Measurements from ENCODE around the gene NOS2. TPM values are rescaled to one million over a fixed set of nuclear protein-coding genes. Genes with fewer than 3 reads are reported as not detected.

The NOS2 gene
- total and polyA plus RNA-seq, 9 donors: 0.11 to 1.9 (median 0.40) TPM

DNA sequence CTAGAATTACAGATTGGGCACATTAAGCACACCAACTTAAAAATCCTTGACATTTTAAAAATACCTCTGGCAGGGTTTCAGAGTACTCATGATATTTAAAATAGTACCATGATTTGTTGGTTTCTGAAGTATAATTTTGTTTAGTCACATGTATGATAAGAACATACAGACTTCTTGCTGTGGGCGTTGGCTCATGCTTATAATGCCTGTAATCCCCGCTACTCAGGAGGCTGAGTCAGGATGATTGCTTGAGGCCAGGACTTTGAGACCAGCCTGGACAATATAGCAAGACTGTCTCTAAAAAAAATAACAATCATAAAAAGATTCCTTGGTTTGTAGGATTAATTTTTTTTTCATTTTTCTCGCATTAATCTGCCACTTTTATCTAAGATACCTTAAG is 78.5 kb downstream of the NOS2 start:
- Histone ChIP-seq H3K36me3 (no peaks in the 10 kb centered on the region), H3K27me3 (no peaks in the 10 kb centered on the region), H3K4me3 (no peak overlapping the region), H3K4me1 (ENCODE audit: insufficient read depth) (no peaks in the 10 kb centered on the region), H3K9me3 (no peaks in the 10 kb centered on the region), H3K27ac (no peak overlapping the region)
- 35 to 51% (median 36%) methylated on average over 3 of the region's 3 CpGs for WGBS, 3 donors
- TF ChIP-seq POLR2A (IDR thresholded peaks at IDR 0.05) (no peak), EP300 (IDR thresholded peaks at IDR 0.05) (no peak)
- TF ChIP-seq, protein P1, sequence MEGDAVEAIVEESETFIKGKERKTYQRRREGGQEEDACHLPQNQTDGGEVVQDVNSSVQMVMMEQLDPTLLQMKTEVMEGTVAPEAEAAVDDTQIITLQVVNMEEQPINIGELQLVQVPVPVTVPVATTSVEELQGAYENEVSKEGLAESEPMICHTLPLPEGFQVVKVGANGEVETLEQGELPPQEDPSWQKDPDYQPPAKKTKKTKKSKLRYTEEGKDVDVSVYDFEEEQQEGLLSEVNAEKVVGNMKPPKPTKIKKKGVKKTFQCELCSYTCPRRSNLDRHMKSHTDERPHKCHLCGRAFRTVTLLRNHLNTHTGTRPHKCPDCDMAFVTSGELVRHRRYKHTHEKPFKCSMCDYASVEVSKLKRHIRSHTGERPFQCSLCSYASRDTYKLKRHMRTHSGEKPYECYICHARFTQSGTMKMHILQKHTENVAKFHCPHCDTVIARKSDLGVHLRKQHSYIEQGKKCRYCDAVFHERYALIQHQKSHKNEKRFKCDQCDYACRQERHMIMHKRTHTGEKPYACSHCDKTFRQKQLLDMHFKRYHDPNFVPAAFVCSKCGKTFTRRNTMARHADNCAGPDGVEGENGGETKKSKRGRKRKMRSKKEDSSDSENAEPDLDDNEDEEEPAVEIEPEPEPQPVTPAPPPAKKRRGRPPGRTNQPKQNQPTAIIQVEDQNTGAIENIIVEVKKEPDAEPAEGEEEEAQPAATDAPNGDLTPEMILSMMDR (IDR thresholded peaks at IDR 0.05): no peak
- DNase-seq: no peak
- intact Hi-C loops (cut with DNase I): no loop called here

Small RNAs within 50 kb of the gene (small RNA-seq; reads per million reads assigned to genes)
- gene AC130289.1: not detected
- gene AC130289.2: not detected

Other genes starting within 250 kb of the NOS2 start
- gene LGALS9, start 169.3 kb downstream of the NOS2 start, total RNA-seq: 10 to 100 TPM in 5 of 7 donors, 1 to 10 TPM in 2; 9.0 to 38.3 (median 16.6) TPM
- 10 to 100 TPM; 23.3 to 62.8 TPM for gene LGALS9, start 169.3 kb downstream of the NOS2 start, polyA plus RNA-seq
- 10 to 100 TPM; 17.5 to 39.8 (median 20.5) TPM for gene LYRM9, start 92.8 kb upstream of the NOS2 start, total RNA-seq
- 10 to 100 TPM; 18.6 to 24.7 TPM for gene LYRM9, start 92.8 kb upstream of the NOS2 start, polyA plus RNA-seq
- 10 to 100 TPM in 6 of 7 donors, 1 to 10 TPM in 1; 9.1 to 13.9 (median 12.3) TPM for gene NLK, start 242.1 kb upstream of the NOS2 start, total RNA-seq
- 10 to 100 TPM in 1 of 2 donors, 1 to 10 TPM in 1; 7.3 to 15.6 TPM for gene NLK, start 242.1 kb upstream of the NOS2 start, polyA plus RNA-seq

Measured in ovary (tissue), 9 donors.